Measurements from ENCODE around the gene ITPRIPL2. TPM values are rescaled to one million over a fixed set of nuclear protein-coding genes. Genes with fewer than 3 reads are reported as not detected.

The ITPRIPL2 gene
- total and polyA plus RNA-seq, 2 of the 4 experiments (the other 2 are of a cell fraction): 9.2 to 11.1 TPM

DNA sequence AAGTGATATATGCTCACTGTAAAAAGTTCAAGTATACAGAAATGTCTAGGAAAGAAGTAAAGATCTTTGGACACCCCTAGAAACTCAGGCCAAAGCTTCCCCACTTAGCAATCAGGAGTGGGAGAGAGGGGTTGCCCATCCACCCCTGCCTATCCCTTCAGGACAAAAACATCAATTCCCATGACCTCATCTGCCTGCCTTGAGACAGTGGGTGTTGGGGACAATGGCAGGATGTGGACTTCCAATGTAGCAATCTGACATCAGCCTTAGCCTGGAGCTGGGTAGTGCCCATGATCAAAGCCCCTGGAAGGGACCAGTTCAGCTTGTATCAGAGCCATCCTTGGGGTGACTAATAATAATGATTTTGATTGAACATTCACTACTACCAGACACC lies 18.1 kb downstream of the ITPRIPL2 start:
- CTCF ChIA-PET: interaction anchor here (1.0 to 1.8 kb wide), 4 partner anchors 17 to 48 kb away, joined by 3 to 6 read pairs (median 3); no protein-coding TSS in a partner anchor
- DNase-seq: no peak

More for the DNA sequence above, 18.1 kb downstream of the ITPRIPL2 start:
- no peaks in the 10 kb centered on the region for H3K36me3 ChIP-seq (ENCODE audit: control insufficient read depth, insufficient read depth, low read length)
- H4K20me1 ChIP-seq (ENCODE audit: insufficient read depth, low read length): no peaks in the 10 kb centered on the region
- peaks cover 30% of the 10 kb centered on the region for H3K4me1 ChIP-seq (ENCODE audit: control insufficient read depth, insufficient read depth, low read length)
- H3K9me3 ChIP-seq (ENCODE audit: control insufficient read depth, insufficient read depth, low read length): no peaks in the 10 kb centered on the region
- H4K8ac ChIP-seq (ENCODE audit: low read depth in 2 of 2, low read length in 2 of 2): peak overlapping the region; percentile 33 to 68; a peak in 2 of 4 replicates
- peak overlapping the region; percentile 52 for H2AFZ ChIP-seq (replicated peaks; ENCODE audit: low read length, poor library complexity)
- peak overlapping the region; percentile 45 for H2BK20ac ChIP-seq (ENCODE audit: low read depth, low read length)
- peak overlapping the region; percentile 59 for H3K4ac ChIP-seq (ENCODE audit: low read depth, low read length)
- in situ Hi-C loops (cut with MboI; ENCODE audit: low sequenced_read_pairs): no loop called here
- intact Hi-C loops (cut with micrococcal nuclease): no loop called here
- peaks cover 28% of the 10 kb centered on the region for H3K9me1 ChIP-seq (ENCODE audit: insufficient read depth, low read length)
- H2BK120ac ChIP-seq (ENCODE audit: low read depth, low read length): peak overlapping the region; percentile 70
- BruUV-seq (replicated peaks): no TSS peak
- H2BK15ac ChIP-seq (ENCODE audit: low read depth, low read length): peak overlapping the region; percentile 77; the same call in 1 of the 3 replicates
- ATAC-seq (ENCODE audit: low read depth): no peak
- dilution Hi-C loops (cut with HindIII; ENCODE audit: low sequenced_read_pairs, unreplicated experiment): no loop called here
- H3K4me3 ChIP-seq (ENCODE audit: insufficient read depth, low read depth, low read length): no peak overlapping the region
- H3K4me2 ChIP-seq (ENCODE audit: low read depth, low read length): no peak overlapping the region
- H3K23ac ChIP-seq (ENCODE audit: low read depth, low read length): no peak overlapping the region; the same call in 1 of the 2 replicates
- peak overlapping the region; percentile 46; the same call in 1 of the 2 replicates for H4K91ac ChIP-seq (ENCODE audit: insufficient read depth, low read depth, low read length)
- H3K18ac ChIP-seq (ENCODE audit: low read depth, low read length): 0 out of 2 replicates have a peak overlapping the region, but pooled peaks have one; percentile 4
- peak overlapping the region; percentile 88; the same call in 1 of the 2 replicates for H2AK5ac ChIP-seq (ENCODE audit: low read depth, low read length)
- H3K27ac ChIP-seq (ENCODE audit: insufficient read depth, low read length): 0 out of 2 replicates have a peak overlapping the region, but pooled peaks have one; percentile 8
- H3K79me1 ChIP-seq (ENCODE audit: low read depth in 1 of 2, low read length in 2 of 2): peaks cover 0 to 13% of the 10 kb centered on the region in 2 experiments; a peak in 2 of 4 replicates
- peak overlapping the region; percentile 70 for H3K14ac ChIP-seq (replicated peaks; ENCODE audit: low read depth, low read length)
- no peak overlapping the region for H4K5ac ChIP-seq (ENCODE audit: low read depth, low read length)
- H3K56ac ChIP-seq (ENCODE audit: extremely low read depth, insufficient read depth, low read length): no peak overlapping the region
- H2AK9ac ChIP-seq (replicated peaks; ENCODE audit: low read depth, low read length, poor library complexity): peak overlapping the region; percentile 59
- peak overlapping the region; percentile 10 for H2BK5ac ChIP-seq (ENCODE audit: low read depth, low read length, poor library complexity, severe bottlenecking)
- no peak overlapping the region for H3K9ac ChIP-seq (ENCODE audit: low read depth, low read length)
- no peaks in the 10 kb centered on the region for H3K27me3 ChIP-seq (ENCODE audit: control insufficient read depth, insufficient read depth, low read length)
- POLR2A ChIA-PET (ENCODE audit: unreplicated experiment): no interaction called here
- no peak for TF ChIP-seq SMC3 (IDR thresholded peaks at IDR 0.05; ENCODE audit: low read depth, low read length)
- no peak for TF ChIP-seq NFE2L2 (IDR thresholded peaks at IDR 0.05; ENCODE audit: low read depth, low read length)
- TF ChIP-seq CHD1 (IDR thresholded peaks at IDR 0.05; ENCODE audit: low read depth, low read length): no peak
- TF ChIP-seq MXI1 (IDR thresholded peaks at IDR 0.05; ENCODE audit: borderline replicate concordance, low read depth, low read length): no peak
- TF ChIP-seq, protein P1, sequence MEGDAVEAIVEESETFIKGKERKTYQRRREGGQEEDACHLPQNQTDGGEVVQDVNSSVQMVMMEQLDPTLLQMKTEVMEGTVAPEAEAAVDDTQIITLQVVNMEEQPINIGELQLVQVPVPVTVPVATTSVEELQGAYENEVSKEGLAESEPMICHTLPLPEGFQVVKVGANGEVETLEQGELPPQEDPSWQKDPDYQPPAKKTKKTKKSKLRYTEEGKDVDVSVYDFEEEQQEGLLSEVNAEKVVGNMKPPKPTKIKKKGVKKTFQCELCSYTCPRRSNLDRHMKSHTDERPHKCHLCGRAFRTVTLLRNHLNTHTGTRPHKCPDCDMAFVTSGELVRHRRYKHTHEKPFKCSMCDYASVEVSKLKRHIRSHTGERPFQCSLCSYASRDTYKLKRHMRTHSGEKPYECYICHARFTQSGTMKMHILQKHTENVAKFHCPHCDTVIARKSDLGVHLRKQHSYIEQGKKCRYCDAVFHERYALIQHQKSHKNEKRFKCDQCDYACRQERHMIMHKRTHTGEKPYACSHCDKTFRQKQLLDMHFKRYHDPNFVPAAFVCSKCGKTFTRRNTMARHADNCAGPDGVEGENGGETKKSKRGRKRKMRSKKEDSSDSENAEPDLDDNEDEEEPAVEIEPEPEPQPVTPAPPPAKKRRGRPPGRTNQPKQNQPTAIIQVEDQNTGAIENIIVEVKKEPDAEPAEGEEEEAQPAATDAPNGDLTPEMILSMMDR (conservative IDR thresholded peaks at IDR 0.05; ENCODE audit: low read depth, low read length): no peak
- no peak for TF ChIP-seq BHLHE40 (IDR thresholded peaks at IDR 0.05; ENCODE audit: low read depth, low read length)
- TF ChIP-seq FOS (IDR thresholded peaks at IDR 0.05; ENCODE audit: low read depth, low read length): no peak
- no peak for TF ChIP-seq CEBPB (IDR thresholded peaks at IDR 0.05; ENCODE audit: low read depth, low read length)
- no peak for TF ChIP-seq POLR2A (IDR thresholded peaks at IDR 0.05; ENCODE audit: low read depth, low read length)
- TF ChIP-seq RAD21 (IDR thresholded peaks at IDR 0.05; ENCODE audit: low read length): no peak
- no peak for TF ChIP-seq RFX5 (IDR thresholded peaks at IDR 0.05; ENCODE audit: low read depth, low read length)
- TF ChIP-seq, protein P2, sequence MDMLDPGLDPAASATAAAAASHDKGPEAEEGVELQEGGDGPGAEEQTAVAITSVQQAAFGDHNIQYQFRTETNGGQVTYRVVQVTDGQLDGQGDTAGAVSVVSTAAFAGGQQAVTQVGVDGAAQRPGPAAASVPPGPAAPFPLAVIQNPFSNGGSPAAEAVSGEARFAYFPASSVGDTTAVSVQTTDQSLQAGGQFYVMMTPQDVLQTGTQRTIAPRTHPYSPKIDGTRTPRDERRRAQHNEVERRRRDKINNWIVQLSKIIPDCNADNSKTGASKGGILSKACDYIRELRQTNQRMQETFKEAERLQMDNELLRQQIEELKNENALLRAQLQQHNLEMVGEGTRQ (IDR thresholded peaks at IDR 0.05; ENCODE audit: low read depth, low read length): no peak
- TF ChIP-seq MAZ (IDR thresholded peaks at IDR 0.05; ENCODE audit: borderline replicate concordance, low read depth, low read length): no peak
